WTC11 (cell line): ENCODE results near the gene ABLIM2. TPM values are rescaled to one million over a fixed set of nuclear protein-coding genes. Genes with fewer than 3 reads are reported as not detected.
A peak's percentile ranks its signal among the peaks of the same experiment; 100 is the strongest.

Experiments
- ATAC-seq: fragments of 200-7000 bp; cut with Tn5 transposase; 2 replicates; pipeline ENCODE4 v1.10.0; 2021; ENCODE audit warnings: mild to moderate bottlenecking, moderate library complexity
- CTCF ChIA-PET: fragments of 300-600 bp; sonication (Branson Sonifier 250); formaldehyde crosslinking; loops from one replicate; lab custom pipeline; 2021; ENCODE audit warnings: antibody characterized with exemption; lab: Charles Lee
- POLR2A ChIA-PET: fragments of 350-600 bp; sonication (Branson Sonifier 250); formaldehyde crosslinking; loops from one replicate; lab custom pipeline; 2021; ENCODE audit warnings: antibody characterized with exemption; lab: Charles Lee
- DNase-seq: peaks from one replicate; pipeline ENCODE4 v3.0.0; 2021; ENCODE audit warnings: low spot score
- H3K27ac Mint-ChIP-seq: 2 replicates; pipeline ENCODE4 v1.8.0; 2021; ENCODE audit warnings: mixed read lengths
- H3K27me3 Mint-ChIP-seq: 2 replicates; pipeline ENCODE4 v1.8.0; 2021; ENCODE audit warnings: low read depth, mild to moderate bottlenecking, moderate library complexity, mixed read lengths
- H3K36me3 Mint-ChIP-seq: 2 replicates; pipeline ENCODE4 v1.8.0; 2021; ENCODE audit warnings: mixed read lengths
- H3K4me1 Mint-ChIP-seq: 2 replicates; pipeline ENCODE4 v1.8.0; 2022; ENCODE audit warnings: mixed read lengths
- H3K4me3 Mint-ChIP-seq: 2 replicates; pipeline ENCODE4 v1.8.0; 2021; ENCODE audit warnings: mild to moderate bottlenecking, moderate library complexity, mixed read lengths
- H3K9me3 Mint-ChIP-seq: 2 replicates; pipeline ENCODE4 v1.8.0; 2021; ENCODE audit warnings: mixed read lengths
- CREM ChIP-seq: sonication (generic); formaldehyde crosslinking; IDR thresholded peaks from 2 replicates; pipeline ENCODE4 v1.8.1; 2022; ENCODE audit warnings: mild to moderate bottlenecking, missing genetic modification reagents, moderate library complexity
- ESRRA ChIP-seq: sonication (generic); formaldehyde crosslinking; IDR thresholded peaks from 2 replicates; pipeline ENCODE4 v1.8.1; 2022; ENCODE audit warnings: mild to moderate bottlenecking, missing genetic modification reagents, borderline replicate concordance
- FOXP4 ChIP-seq: sonication (generic); formaldehyde crosslinking; IDR thresholded peaks from 2 replicates; pipeline ENCODE4 v1.8.0; 2022; ENCODE audit warnings: mild to moderate bottlenecking, missing genetic modification reagents
- GTF2I ChIP-seq: fragments of 250-450 bp; sonication (Bioruptor Pico); conservative IDR thresholded peaks from 2 replicates; pipeline ENCODE4 v1.4.0; 2021; ENCODE audit warnings: mild to moderate bottlenecking
- MYBL2 ChIP-seq: sonication (generic); formaldehyde crosslinking; IDR thresholded peaks from 2 replicates; pipeline ENCODE4 v1.8.1; 2023; ENCODE audit warnings: mild to moderate bottlenecking, moderate library complexity, missing genetic modification reagents
- RORB ChIP-seq: fragments of 250-450 bp; sonication (Bioruptor Pico); IDR thresholded peaks from 2 replicates; pipeline ENCODE4 v1.9.0; 2021; ENCODE audit warnings: mild to moderate bottlenecking
- SMAD3 ChIP-seq: sonication (generic); formaldehyde crosslinking; IDR thresholded peaks from 2 replicates; pipeline ENCODE4 v1.8.0; 2022; ENCODE audit warnings: missing genetic modification reagents, mild to moderate bottlenecking, borderline replicate concordance
- SOX15 ChIP-seq: fragments of 250-450 bp; sonication (Bioruptor Pico); IDR thresholded peaks from 2 replicates; pipeline ENCODE4 v1.9.0; 2021; ENCODE audit warnings: mild to moderate bottlenecking
- TEAD4 ChIP-seq: sonication (generic); formaldehyde crosslinking; IDR thresholded peaks from 2 replicates; pipeline ENCODE4 v1.8.0; 2022; ENCODE audit warnings: mild to moderate bottlenecking, missing genetic modification reagents
- ZBTB43 ChIP-seq: sonication (generic); formaldehyde crosslinking; IDR thresholded peaks from 2 replicates; pipeline ENCODE4 v1.8.1; 2023; ENCODE audit warnings: mild to moderate bottlenecking, missing genetic modification reagents
- ZNF532 ChIP-seq: fragments of 250-450 bp; sonication (Bioruptor Pico); IDR thresholded peaks from 2 replicates; pipeline ENCODE4 v1.9.0; 2021; ENCODE audit warnings: mild to moderate bottlenecking, borderline replicate concordance
- total RNA-seq: library from RNA; stranded (reverse); gene quantifications from 3 replicates; pipeline ENCODE4 v1.2.3, GENCODE V29; 2021
- TF ChIP-seq, protein P1 (sequence below): sonication (generic); formaldehyde crosslinking; IDR thresholded peaks from 2 replicates; pipeline ENCODE4 v1.8.0; 2022; ENCODE audit warnings: missing genetic modification reagents
- TF ChIP-seq, protein P2 (sequence below): sonication (generic); formaldehyde crosslinking; IDR thresholded peaks from 2 replicates; pipeline ENCODE4 v1.8.1; 2022; ENCODE audit warnings: missing genetic modification reagents, borderline replicate concordance
- TF ChIP-seq, protein P3 (sequence below): sonication (generic); formaldehyde crosslinking; IDR thresholded peaks from 2 replicates; pipeline ENCODE4 v1.8.1; 2023; ENCODE audit warnings: mild to moderate bottlenecking, missing genetic modification reagents
- TF ChIP-seq, protein P4 (sequence below): fragments of 250-450 bp; sonication (Bioruptor Pico); conservative IDR thresholded peaks from 2 replicates; pipeline ENCODE4 v1.9.0; 2021; ENCODE audit warnings: mild to moderate bottlenecking
- TF ChIP-seq, protein P5 (sequence below): sonication (generic); formaldehyde crosslinking; IDR thresholded peaks from 2 replicates; pipeline ENCODE4 v1.8.1; 2023; ENCODE audit warnings: mild to moderate bottlenecking, moderate library complexity, missing genetic modification reagents
- TF ChIP-seq, protein P6 (sequence below): sonication (generic); formaldehyde crosslinking; IDR thresholded peaks from 2 replicates; pipeline ENCODE4 v1.8.1; 2023; ENCODE audit warnings: mild to moderate bottlenecking, missing genetic modification reagents, moderate library complexity

ABLIM2 gene
- total RNA-seq, 1 experiment from 2014 or later = 2.6 TPM

DNA sequence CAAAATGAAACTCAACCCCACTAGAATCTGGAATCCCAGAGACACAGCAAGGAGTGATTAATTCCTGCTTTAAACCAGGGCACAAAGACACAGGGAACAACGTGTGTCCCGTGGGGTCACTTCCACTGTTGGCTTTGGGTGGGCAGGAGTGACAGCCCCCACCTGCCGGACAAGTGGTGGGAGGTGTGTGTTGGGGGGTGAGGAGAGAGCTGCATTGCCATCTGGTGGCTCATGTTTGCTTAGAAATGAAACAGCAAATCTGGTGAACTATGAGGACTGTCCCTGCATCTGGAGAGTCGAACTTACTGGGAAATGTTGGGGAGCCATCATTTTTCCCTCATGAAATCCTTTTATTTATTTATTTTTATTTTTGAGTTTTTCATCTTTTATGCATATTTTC is 143.1 kb downstream of the ABLIM2 start:
- Mint-ChIP-seq H3K27ac (no peak overlapping the region), H3K4me3 (no peak overlapping the region), H3K4me1 (peaks cover 6% of the 10 kb centered on the region), H3K27me3 (no peaks in the 10 kb centered on the region), H3K9me3 (no peaks in the 10 kb centered on the region), H3K36me3 (no peaks in the 10 kb centered on the region)
- CTCF ChIA-PET = interaction anchor here (0.6 to 2.0 kb wide), 7 partner anchors 9 to 254 kb away, joined by 3 to 5 read pairs (median 4); no protein-coding TSS in a partner anchor
- peak; percentile 56; the same call in 1 of the 2 replicates for ATAC-seq
- DNase-seq = no peak
- POLR2A ChIA-PET = no interaction called here
- TF ChIP-seq, protein P1, sequence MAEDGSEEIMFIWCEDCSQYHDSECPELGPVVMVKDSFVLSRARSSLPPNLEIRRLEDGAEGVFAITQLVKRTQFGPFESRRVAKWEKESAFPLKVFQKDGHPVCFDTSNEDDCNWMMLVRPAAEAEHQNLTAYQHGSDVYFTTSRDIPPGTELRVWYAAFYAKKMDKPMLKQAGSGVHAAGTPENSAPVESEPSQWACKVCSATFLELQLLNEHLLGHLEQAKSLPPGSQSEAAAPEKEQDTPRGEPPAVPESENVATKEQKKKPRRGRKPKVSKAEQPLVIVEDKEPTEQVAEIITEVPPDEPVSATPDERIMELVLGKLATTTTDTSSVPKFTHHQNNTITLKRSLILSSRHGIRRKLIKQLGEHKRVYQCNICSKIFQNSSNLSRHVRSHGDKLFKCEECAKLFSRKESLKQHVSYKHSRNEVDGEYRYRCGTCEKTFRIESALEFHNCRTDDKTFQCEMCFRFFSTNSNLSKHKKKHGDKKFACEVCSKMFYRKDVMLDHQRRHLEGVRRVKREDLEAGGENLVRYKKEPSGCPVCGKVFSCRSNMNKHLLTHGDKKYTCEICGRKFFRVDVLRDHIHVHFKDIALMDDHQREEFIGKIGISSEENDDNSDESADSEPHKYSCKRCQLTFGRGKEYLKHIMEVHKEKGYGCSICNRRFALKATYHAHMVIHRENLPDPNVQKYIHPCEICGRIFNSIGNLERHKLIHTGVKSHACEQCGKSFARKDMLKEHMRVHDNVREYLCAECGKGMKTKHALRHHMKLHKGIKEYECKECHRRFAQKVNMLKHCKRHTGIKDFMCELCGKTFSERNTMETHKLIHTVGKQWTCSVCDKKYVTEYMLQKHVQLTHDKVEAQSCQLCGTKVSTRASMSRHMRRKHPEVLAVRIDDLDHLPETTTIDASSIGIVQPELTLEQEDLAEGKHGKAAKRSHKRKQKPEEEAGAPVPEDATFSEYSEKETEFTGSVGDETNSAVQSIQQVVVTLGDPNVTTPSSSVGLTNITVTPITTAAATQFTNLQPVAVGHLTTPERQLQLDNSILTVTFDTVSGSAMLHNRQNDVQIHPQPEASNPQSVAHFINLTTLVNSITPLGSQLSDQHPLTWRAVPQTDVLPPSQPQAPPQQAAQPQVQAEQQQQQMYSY (CRISPR knock-in tag) = no peak
- TF ChIP-seq, protein P2, sequence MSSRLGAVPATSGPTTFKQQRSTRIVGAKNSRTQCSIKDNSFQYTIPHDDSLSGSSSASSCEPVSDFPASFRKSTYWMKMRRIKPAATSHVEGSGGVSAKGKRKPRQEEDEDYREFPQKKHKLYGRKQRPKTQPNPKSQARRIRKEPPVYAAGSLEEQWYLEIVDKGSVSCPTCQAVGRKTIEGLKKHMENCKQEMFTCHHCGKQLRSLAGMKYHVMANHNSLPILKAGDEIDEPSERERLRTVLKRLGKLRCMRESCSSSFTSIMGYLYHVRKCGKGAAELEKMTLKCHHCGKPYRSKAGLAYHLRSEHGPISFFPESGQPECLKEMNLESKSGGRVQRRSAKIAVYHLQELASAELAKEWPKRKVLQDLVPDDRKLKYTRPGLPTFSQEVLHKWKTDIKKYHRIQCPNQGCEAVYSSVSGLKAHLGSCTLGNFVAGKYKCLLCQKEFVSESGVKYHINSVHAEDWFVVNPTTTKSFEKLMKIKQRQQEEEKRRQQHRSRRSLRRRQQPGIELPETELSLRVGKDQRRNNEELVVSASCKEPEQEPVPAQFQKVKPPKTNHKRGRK (CRISPR knock-in tag) = no peak
- TF ChIP-seq ZBTB43 (CRISPR knock-in tag) (no peak), CREM (CRISPR knock-in tag) (no peak), SOX15 (CRISPR knock-in tag) (no peak), ESRRA (CRISPR knock-in tag) (no peak), TEAD4 (CRISPR knock-in tag) (no peak), MYBL2 (CRISPR knock-in tag) (no peak), ZNF532 (CRISPR knock-in tag) (no peak), SMAD3 (no peak), FOXP4 (no peak), GTF2I (CRISPR knock-in tag) (no peak), RORB (no peak)
- TF ChIP-seq, protein P3, sequence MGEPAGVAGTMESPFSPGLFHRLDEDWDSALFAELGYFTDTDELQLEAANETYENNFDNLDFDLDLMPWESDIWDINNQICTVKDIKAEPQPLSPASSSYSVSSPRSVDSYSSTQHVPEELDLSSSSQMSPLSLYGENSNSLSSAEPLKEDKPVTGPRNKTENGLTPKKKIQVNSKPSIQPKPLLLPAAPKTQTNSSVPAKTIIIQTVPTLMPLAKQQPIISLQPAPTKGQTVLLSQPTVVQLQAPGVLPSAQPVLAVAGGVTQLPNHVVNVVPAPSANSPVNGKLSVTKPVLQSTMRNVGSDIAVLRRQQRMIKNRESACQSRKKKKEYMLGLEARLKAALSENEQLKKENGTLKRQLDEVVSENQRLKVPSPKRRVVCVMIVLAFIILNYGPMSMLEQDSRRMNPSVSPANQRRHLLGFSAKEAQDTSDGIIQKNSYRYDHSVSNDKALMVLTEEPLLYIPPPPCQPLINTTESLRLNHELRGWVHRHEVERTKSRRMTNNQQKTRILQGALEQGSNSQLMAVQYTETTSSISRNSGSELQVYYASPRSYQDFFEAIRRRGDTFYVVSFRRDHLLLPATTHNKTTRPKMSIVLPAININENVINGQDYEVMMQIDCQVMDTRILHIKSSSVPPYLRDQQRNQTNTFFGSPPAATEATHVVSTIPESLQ (CRISPR knock-in tag) = no peak
- TF ChIP-seq, protein P4, sequence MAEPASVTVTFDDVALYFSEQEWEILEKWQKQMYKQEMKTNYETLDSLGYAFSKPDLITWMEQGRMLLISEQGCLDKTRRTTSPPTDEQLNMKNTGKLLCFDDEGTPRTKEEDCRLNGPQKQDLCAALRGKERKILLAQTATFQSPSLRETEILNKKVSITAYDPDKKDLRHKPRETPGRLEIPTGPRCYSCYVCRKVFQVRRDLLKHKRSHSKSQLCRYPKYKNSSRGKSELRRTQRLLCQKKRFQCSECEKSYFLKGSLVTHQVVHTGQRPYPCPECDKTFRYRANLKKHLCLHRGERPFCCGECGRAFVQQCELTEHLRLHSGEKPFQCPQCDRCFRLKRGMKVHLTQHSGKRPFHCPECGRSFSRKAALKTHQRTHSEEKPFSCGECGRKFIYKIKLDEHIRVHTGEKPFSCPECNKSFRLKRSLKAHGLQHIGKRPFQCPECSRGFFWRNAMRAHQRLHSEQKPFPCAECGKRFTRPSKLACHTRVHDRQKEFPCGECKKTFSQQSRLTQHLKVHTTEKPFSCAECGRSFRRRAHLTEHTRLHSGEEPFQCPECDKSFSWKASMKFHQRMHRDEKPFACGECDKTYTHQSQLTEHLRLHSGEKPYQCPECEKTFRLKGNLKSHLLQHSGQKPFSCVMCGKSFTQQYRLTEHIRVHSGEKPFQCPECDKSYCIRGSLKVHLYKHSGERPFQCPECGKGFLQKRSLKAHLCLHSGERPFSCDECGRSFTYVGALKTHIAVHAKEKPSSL (CRISPR knock-in tag) = no peak
- TF ChIP-seq, protein P5, sequence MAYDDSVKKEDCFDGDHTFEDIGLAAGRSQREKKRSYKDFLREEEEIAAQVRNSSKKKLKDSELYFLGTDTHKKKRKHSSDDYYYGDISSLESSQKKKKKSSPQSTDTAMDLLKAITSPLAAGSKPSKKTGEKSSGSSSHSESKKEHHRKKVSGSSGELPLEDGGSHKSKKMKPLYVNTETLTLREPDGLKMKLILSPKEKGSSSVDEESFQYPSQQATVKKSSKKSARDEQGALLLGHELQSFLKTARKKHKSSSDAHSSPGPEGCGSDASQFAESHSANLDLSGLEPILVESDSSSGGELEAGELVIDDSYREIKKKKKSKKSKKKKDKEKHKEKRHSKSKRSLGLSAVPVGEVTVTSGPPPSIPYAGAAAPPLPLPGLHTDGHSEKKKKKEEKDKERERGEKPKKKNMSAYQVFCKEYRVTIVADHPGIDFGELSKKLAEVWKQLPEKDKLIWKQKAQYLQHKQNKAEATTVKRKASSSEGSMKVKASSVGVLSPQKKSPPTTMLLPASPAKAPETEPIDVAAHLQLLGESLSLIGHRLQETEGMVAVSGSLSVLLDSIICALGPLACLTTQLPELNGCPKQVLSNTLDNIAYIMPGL = no peak
- TF ChIP-seq, protein P6, sequence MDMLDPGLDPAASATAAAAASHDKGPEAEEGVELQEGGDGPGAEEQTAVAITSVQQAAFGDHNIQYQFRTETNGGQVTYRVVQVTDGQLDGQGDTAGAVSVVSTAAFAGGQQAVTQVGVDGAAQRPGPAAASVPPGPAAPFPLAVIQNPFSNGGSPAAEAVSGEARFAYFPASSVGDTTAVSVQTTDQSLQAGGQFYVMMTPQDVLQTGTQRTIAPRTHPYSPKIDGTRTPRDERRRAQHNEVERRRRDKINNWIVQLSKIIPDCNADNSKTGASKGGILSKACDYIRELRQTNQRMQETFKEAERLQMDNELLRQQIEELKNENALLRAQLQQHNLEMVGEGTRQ (CRISPR knock-in tag) = no peak
